OCI-LY1 (cell line): ENCODE results near the gene STK40.

ENCODE experiments used
- H2AFZ ChIP-seq: fragments of 200-600 bp; sonication (generic), shearing (Covaris generic); 2 replicates; pipeline ENCODE4 v1.6.0; 2014; ENCODE audit warnings: antibody characterized with exemption, mild to moderate bottlenecking, low read length
- H3F3A ChIP-seq: fragments of 200-600 bp; sonication (generic), shearing (Covaris generic); 2 replicates; pipeline ENCODE4 v1.6.0; 2014; ENCODE audit warnings: mild to moderate bottlenecking, antibody characterized with exemption, low read length, moderate library complexity; ENCODE audit not compliant: insufficient read depth
- H3K27ac ChIP-seq: fragments of 200-600 bp; sonication (generic); 2 replicates; pipeline ENCODE4 v1.5.1; 2014; ENCODE audit warnings: low read length, mixed run types, mild to moderate bottlenecking, low read depth; ENCODE audit not compliant: poor library complexity, severe bottlenecking
- H3K27me3 ChIP-seq: fragments of 200-600 bp; sonication (generic); 2 replicates; pipeline ENCODE4 v1.6.0; 2014; ENCODE audit warnings: antibody characterized with exemption, mild to moderate bottlenecking, low read length, moderate library complexity; ENCODE audit not compliant: insufficient read depth
- H3K36me3 ChIP-seq: fragments of 200-600 bp; sonication (generic); 2 replicates; pipeline ENCODE4 v1.6.1; 2014; ENCODE audit warnings: mild to moderate bottlenecking, antibody characterized with exemption, low read length, moderate library complexity, mixed read lengths; ENCODE audit not compliant: insufficient read depth
- H3K4me1 ChIP-seq: fragments of 200-600 bp; sonication (generic); 2 replicates; pipeline ENCODE4 v1.5.1; 2014; ENCODE audit warnings: mild to moderate bottlenecking, low read length, moderate library complexity; ENCODE audit not compliant: insufficient read depth, severe bottlenecking
- H3K4me2 ChIP-seq: fragments of 200-600 bp; sonication (generic), shearing (Covaris generic); 2 replicates; pipeline ENCODE4 v1.6.1; 2014; ENCODE audit warnings: low read length
- H3K4me3 ChIP-seq: fragments of 200-600 bp; sonication (generic); 2 replicates; pipeline ENCODE4 v1.5.1; 2014; ENCODE audit warnings: low read length, low read depth, mild to moderate bottlenecking, mixed read lengths; ENCODE audit not compliant: poor library complexity, severe bottlenecking
- H3K79me2 ChIP-seq: fragments of 200-600 bp; shearing (Covaris generic); 2 replicates; pipeline ENCODE4 v1.6.1; 2016; ENCODE audit warnings: mixed run types, low read length, mixed read lengths; ENCODE audit not compliant: insufficient read depth
- H3K9ac ChIP-seq: fragments of 200-600 bp; sonication (generic), shearing (Covaris generic); 2 replicates; pipeline ENCODE4 v1.6.1; 2014; ENCODE audit warnings: mild to moderate bottlenecking, low read length, mixed read lengths
- H3K9me2 ChIP-seq: fragments of 200-600 bp; sonication (generic), shearing (Covaris generic); 2 replicates; pipeline ENCODE4 v1.6.1; 2014; ENCODE audit warnings: low read depth, mild to moderate bottlenecking, low read length, mixed read lengths
- H3K9me3 ChIP-seq: fragments of 200-600 bp; shearing (Covaris generic); 2 replicates; pipeline ENCODE4 v1.6.1; 2014; ENCODE audit warnings: low read length, mixed read lengths
- H4K20me1 ChIP-seq: fragments of 200-600 bp; sonication (generic), shearing (Covaris generic); 2 replicates; pipeline ENCODE4 v1.6.0; 2016; ENCODE audit warnings: mild to moderate bottlenecking, low read length; ENCODE audit not compliant: insufficient read depth
- EZH2 ChIP-seq: fragments of 200-600 bp; sonication (generic), shearing (Covaris generic); IDR thresholded peaks from 2 replicates; pipeline ENCODE4 v1.8.0; 2017; ENCODE audit warnings: borderline replicate concordance, mixed run types, mild to moderate bottlenecking, antibody characterized with exemption, low read length, moderate library complexity, mixed read lengths
- TF ChIP-seq, protein P1 (sequence below): fragments of 200-600 bp; sonication (generic), shearing (Covaris generic); IDR thresholded peaks from 2 replicates; pipeline ENCODE4 v1.5.1; 2017; ENCODE audit warnings: mild to moderate bottlenecking, antibody characterized with exemption, low read length, moderate library complexity, mixed read lengths

Gene STK40

DNA sequence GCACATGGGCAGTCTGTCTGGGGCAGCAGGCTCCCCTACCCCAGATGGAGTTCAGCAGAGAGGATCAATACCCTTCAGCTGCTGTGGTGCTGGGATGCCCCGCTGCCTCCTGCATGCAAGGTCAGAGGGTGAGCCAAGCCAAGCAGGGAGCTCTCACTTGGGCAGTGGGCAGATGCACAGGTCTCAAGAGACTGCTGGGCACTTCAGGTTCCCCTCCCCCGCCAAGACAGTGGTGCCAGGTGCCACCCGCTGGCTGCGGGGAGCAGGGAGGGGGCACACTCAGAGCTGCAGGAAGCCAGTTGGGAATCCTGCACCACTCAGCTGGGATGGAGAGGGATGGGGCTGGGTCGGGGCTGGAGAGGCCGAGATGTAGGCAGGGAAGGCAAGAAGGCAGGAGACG is 46.5 kb downstream of the STK40 start:
- Histone ChIP-seq H3K9me3 (no peaks in the 10 kb centered on the region), H3K4me2 (no peak overlapping the region), H3K9ac (no peak overlapping the region), H3F3A (no peaks in the 10 kb centered on the region), H3K4me3 (no peak overlapping the region), H3K4me1 (peaks cover 6% of the 10 kb centered on the region), H2AFZ (no peak overlapping the region), H3K36me3 (peaks cover 39% of the 10 kb centered on the region), H4K20me1 (no peaks in the 10 kb centered on the region), H3K27me3 (no peaks in the 10 kb centered on the region), H3K27ac (no peak overlapping the region), H3K9me2 (no peaks in the 10 kb centered on the region), H3K79me2 (no peaks in the 10 kb centered on the region)
- TF ChIP-seq, protein P1, sequence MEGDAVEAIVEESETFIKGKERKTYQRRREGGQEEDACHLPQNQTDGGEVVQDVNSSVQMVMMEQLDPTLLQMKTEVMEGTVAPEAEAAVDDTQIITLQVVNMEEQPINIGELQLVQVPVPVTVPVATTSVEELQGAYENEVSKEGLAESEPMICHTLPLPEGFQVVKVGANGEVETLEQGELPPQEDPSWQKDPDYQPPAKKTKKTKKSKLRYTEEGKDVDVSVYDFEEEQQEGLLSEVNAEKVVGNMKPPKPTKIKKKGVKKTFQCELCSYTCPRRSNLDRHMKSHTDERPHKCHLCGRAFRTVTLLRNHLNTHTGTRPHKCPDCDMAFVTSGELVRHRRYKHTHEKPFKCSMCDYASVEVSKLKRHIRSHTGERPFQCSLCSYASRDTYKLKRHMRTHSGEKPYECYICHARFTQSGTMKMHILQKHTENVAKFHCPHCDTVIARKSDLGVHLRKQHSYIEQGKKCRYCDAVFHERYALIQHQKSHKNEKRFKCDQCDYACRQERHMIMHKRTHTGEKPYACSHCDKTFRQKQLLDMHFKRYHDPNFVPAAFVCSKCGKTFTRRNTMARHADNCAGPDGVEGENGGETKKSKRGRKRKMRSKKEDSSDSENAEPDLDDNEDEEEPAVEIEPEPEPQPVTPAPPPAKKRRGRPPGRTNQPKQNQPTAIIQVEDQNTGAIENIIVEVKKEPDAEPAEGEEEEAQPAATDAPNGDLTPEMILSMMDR = no peak
- no peak for TF ChIP-seq EZH2

- H3K9ac ChIP-seq = no peak overlapping the region
- no peak overlapping the region for H2AFZ ChIP-seq
- H3K27ac ChIP-seq = no peak overlapping the region
- H3K9me2 ChIP-seq = no peaks in the 10 kb centered on the region
- H3K4me1 ChIP-seq = peaks cover 6% of the 10 kb centered on the region
- no peaks in the 10 kb centered on the region for H3K9me3 ChIP-seq
- no peaks in the 10 kb centered on the region for H3K27me3 ChIP-seq
- TF ChIP-seq, protein P1 = no peak
- no peak for TF ChIP-seq EZH2
- H3K36me3 ChIP-seq = peaks cover 26% of the 10 kb centered on the region
- no peaks in the 10 kb centered on the region for H3K79me2 ChIP-seq
- H3K4me2 ChIP-seq = no peak overlapping the region
- H4K20me1 ChIP-seq = no peaks in the 10 kb centered on the region
- H3F3A ChIP-seq = no peaks in the 10 kb centered on the region
- no peak overlapping the region for H3K4me3 ChIP-seq
Measured at GRCh38 chr1:36337830-36338229, 47.9 kb downstream of the STK40 start.

GRCh38 chr1:36330940-36331339 is 54.8 kb downstream of the STK40 start:
- H4K20me1 ChIP-seq = no peaks in the 10 kb centered on the region
- no peak overlapping the region for H3K27ac ChIP-seq
- no peak overlapping the region for H2AFZ ChIP-seq
- no peaks in the 10 kb centered on the region for H3K9me2 ChIP-seq
- H3K79me2 ChIP-seq = no peaks in the 10 kb centered on the region
- no peak overlapping the region for H3K9ac ChIP-seq
- peaks cover 3% of the 10 kb centered on the region; the same call in 1 of the 2 replicates for H3K27me3 ChIP-seq
- no peaks in the 10 kb centered on the region for H3K9me3 ChIP-seq
- TF ChIP-seq EZH2 = no peak
- TF ChIP-seq, protein P1 = no peak
- H3K36me3 ChIP-seq = peaks cover 8% of the 10 kb centered on the region; the same call in 1 of the 2 replicates
- H3K4me3 ChIP-seq = no peak overlapping the region
- H3F3A ChIP-seq = no peaks in the 10 kb centered on the region
- peaks cover 15% of the 10 kb centered on the region for H3K4me1 ChIP-seq
- H3K4me2 ChIP-seq = no peak overlapping the region
